SK-N-SH (cell line): Measurements from ENCODE around the gene CELSR2. TPM values are rescaled to one million over a fixed set of nuclear protein-coding genes. Genes with fewer than 3 reads are reported as not detected.

Experiments used
- CTCF ChIA-PET: fragments of 300-600, 350-600 bp; formaldehyde crosslinking; extraction: SDS; loops from one replicate; lab custom pipeline; 2021; lab: Yijun Ruan, JAX
- POLR2A ChIA-PET: fragments of 350-600 bp; sonication (Branson Sonifier 250); formaldehyde crosslinking; extraction: SDS; loops from one replicate; lab custom pipeline; 2020; ENCODE audit warnings: antibody characterized with exemption, inconsistent platforms; lab: Yijun Ruan, JAX
- DNase-seq: peaks from one replicate; pipeline ENCODE4 v3.0.0; 2012
- H2AFZ ChIP-seq: fragments of 200-600 bp; sonication (generic); 2 replicates; pipeline ENCODE4 v1.8.1; 2016; ENCODE audit warnings: antibody characterized with exemption, mild to moderate bottlenecking, low read depth
- H3F3A ChIP-seq: fragments of 200-600 bp; sonication (generic); replicated peaks from 2 replicates; pipeline ENCODE3; 2016; ENCODE audit warnings: antibody characterized with exemption, mild to moderate bottlenecking; ENCODE audit not compliant: insufficient read depth
- H3K27ac ChIP-seq, 2 experiments: fragments of 200-500 bp in 1 of 2; fragments of 200-600 bp in 1 of 2; sonication (Bioruptor generic) in 1 of 2; sonication (generic), shearing (Covaris generic) in 1 of 2; 2 replicates each; pipeline versions ENCODE4 v1.5.1 to v1.6.1; 2014 to 2016; ENCODE audit warnings: low read depth in 2 of 2, inconsistent platforms in 1 of 2, low read length in 1 of 2, mild to moderate bottlenecking in 1 of 2, mixed read lengths in 1 of 2
- H3K27me3 ChIP-seq: fragments of 200-600 bp; sonication (generic), shearing (Covaris generic); 2 replicates; pipeline ENCODE4 v1.6.1; 2016; ENCODE audit warnings: mixed run types; ENCODE audit not compliant: insufficient read depth
- H3K36me3 ChIP-seq, 2 experiments: fragments of 200-500 bp in 1 of 2; fragments of 200-600 bp in 1 of 2; sonication (Bioruptor generic) in 1 of 2; sonication (generic) in 1 of 2; replicated peaks in 1 of 2; 2 replicates each; pipeline versions ENCODE3 to v1.5.1; 2014 to 2016; ENCODE audit warnings: low read length in 1 of 2, mild to moderate bottlenecking in 1 of 2; ENCODE audit not compliant: insufficient read depth in 2 of 2, control insufficient read depth in 1 of 2
- H3K4me1 ChIP-seq, 2 experiments: fragments of 200-500 bp in 1 of 2; fragments of 200-600 bp in 1 of 2; sonication (Bioruptor generic) in 1 of 2; sonication (generic), shearing (Covaris generic) in 1 of 2; 2 replicates each; pipeline versions ENCODE4 v1.5.1 to v1.6.1; 2014 to 2016; ENCODE audit warnings: low read depth in 1 of 2, low read length in 1 of 2, mixed run types in 1 of 2; ENCODE audit not compliant: insufficient read depth in 2 of 2, control insufficient read depth in 1 of 2
- H3K4me2 ChIP-seq: fragments of 200-600 bp; sonication (generic), shearing (Covaris generic); 2 replicates; pipeline ENCODE4 v1.6.1; 2017; ENCODE audit warnings: mixed run types
- H3K4me3 ChIP-seq, 2 experiments: fragments of 200-500 bp in 1 of 2; fragments of 200-600 bp in 1 of 2; sonication (Bioruptor generic) in 1 of 2; sonication (generic), shearing (Covaris generic) in 1 of 2; 2 replicates each; pipeline versions ENCODE4 v1.5.1 to v1.8.1; 2014 to 2016; ENCODE audit warnings: low read depth in 2 of 2, inconsistent platforms in 1 of 2, low read length in 1 of 2, mild to moderate bottlenecking in 1 of 2, mixed read lengths in 1 of 2, moderate library complexity in 1 of 2
- H3K79me2 ChIP-seq: fragments of 200-600 bp; sonication (generic); 2 replicates; pipeline ENCODE4 v1.8.1; 2017; ENCODE audit warnings: mild to moderate bottlenecking; ENCODE audit not compliant: insufficient read depth
- H3K9ac ChIP-seq: fragments of 200-600 bp; sonication (generic); 2 replicates; pipeline ENCODE4 v1.6.1; 2017; ENCODE audit warnings: mixed run types
- H3K9me2 ChIP-seq: fragments of 200-600 bp; sonication (generic); 2 replicates; pipeline ENCODE4 v1.6.1; 2017; ENCODE audit warnings: mixed run types
- H3K9me3 ChIP-seq: fragments of 200-600 bp; sonication (generic); 2 replicates; pipeline ENCODE4 v1.6.1; 2017; ENCODE audit warnings: mixed run types, mild to moderate bottlenecking, moderate library complexity
- H4K20me1 ChIP-seq: fragments of 200-600 bp; sonication (generic); 2 replicates; pipeline ENCODE4 v1.6.1; 2017; ENCODE audit warnings: mild to moderate bottlenecking, mixed run types; ENCODE audit not compliant: insufficient read depth
- EZH2phosphoT487 ChIP-seq: fragments of 200-600 bp; sonication (generic); IDR thresholded peaks from 2 replicates; pipeline ENCODE4 v1.6.1; 2017; ENCODE audit warnings: low read depth, mixed run types, mild to moderate bottlenecking, antibody characterized with exemption, moderate library complexity, borderline replicate concordance
- GATA2 ChIP-seq: sonication (generic); formaldehyde crosslinking; IDR thresholded peaks from 2 replicates; pipeline ENCODE4 v1.5.0; 2020; ENCODE audit warnings: mild to moderate bottlenecking, missing genetic modification reagents
- IRF3 ChIP-seq: fragments of 150-350 bp; IDR thresholded peaks from 2 replicates; pipeline ENCODE4 v1.6.1; 2016; ENCODE audit warnings: mild to moderate bottlenecking, low read depth, low read length
- MEF2A ChIP-seq: IDR thresholded peaks from 2 replicates; pipeline ENCODE4 v1.4.0; 2012; ENCODE audit warnings: low read depth, borderline replicate concordance
- MXI1 ChIP-seq: IDR thresholded peaks from 2 replicates; pipeline ENCODE4 v1.6.1; 2012; ENCODE audit warnings: mild to moderate bottlenecking, low read depth, low read length, improper control_type of control experiment
- NRF1 ChIP-seq: IDR thresholded peaks from 2 replicates; pipeline ENCODE4 v1.6.1; 2012; ENCODE audit warnings: low read depth, mild to moderate bottlenecking, low read length
- RCOR1 ChIP-seq: fragments of 150-350 bp; IDR thresholded peaks from 2 replicates; pipeline ENCODE4 v1.6.1; 2017; ENCODE audit warnings: antibody characterized with exemption, low read length
- RXRA ChIP-seq: IDR thresholded peaks from 2 replicates; pipeline ENCODE4 v1.4.0; 2012; ENCODE audit warnings: low read depth, mild to moderate bottlenecking, borderline replicate concordance
- TEAD4 ChIP-seq: IDR thresholded peaks from 2 replicates; pipeline ENCODE4 v1.4.0; 2012; ENCODE audit warnings: mild to moderate bottlenecking, borderline replicate concordance; ENCODE audit not compliant: insufficient read depth
- ZBTB33 ChIP-seq: IDR thresholded peaks from 2 replicates; pipeline ENCODE4 v1.4.0; 2012; ENCODE audit warnings: low read depth, borderline replicate concordance
- WGBS: methylation state at CpG from one replicate; pipeline ENCODE4 v1.1.6; 2017; ENCODE audit warnings: low lambda C conversion rate; 5-methylcytosine and 5-hydroxymethylcytosine counted together
- polyA plus RNA-seq, 3 experiments: library from polyadenylated mRNA; depleted of rRNA; stranded (reverse); fragments of >200 nt; gene quantifications; 2 replicates each; pipeline ENCODE4 v1.2.3, GENCODE V29; 2012
- TF ChIP-seq, protein P1 (sequence below): IDR thresholded peaks from 2 replicates; pipeline ENCODE4 v1.6.1; 2012; ENCODE audit warnings: mild to moderate bottlenecking, low read depth, low read length, moderate library complexity
- TF ChIP-seq, protein P2 (sequence below): fragments of 150-350 bp; IDR thresholded peaks from 2 replicates; pipeline ENCODE4 v1.6.1; 2017; ENCODE audit warnings: antibody characterized with exemption, low read length, low read depth, borderline replicate concordance
- TF ChIP-seq, protein P3 (sequence below): IDR thresholded peaks from 2 replicates; pipeline ENCODE4; 2012

CELSR2 gene
- polyA plus RNA-seq, 1 of the 3 experiments (the other 2 are of a cell fraction), result 3.5 TPM

DNA sequence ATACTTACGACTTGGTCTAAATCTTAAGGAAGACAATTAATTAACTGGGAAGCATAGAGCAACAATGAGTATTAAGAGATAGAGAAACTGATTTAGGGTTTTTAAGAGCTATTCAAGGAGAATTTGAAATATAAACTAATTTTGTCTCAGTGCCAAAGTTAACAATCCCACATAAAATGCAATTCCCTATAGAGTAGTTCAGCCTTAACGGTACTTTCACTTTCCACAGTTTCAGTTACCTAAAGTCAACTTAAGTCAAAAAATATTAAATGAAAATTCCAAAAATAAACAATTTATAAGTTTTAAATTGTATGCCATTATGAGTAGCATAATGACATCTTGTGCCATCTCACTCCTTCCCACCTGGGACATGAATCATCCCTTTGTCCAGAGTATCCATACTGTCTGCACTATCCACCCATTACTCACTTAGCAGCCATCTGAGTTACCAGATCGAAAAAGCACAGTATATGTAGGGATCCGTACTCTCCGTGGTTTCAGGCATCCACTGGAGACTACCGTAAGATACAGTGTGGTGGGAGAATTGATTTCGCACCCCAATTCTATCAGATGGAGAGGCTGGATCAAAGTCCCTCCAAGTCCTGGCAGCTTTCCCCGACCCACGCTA lies 40.4 kb upstream of the CELSR2 start:
- DNase-seq, result no peak
- no peaks in the 10 kb centered on the region for H4K20me1 ChIP-seq
- peak overlapping the region; percentile 14; the same call in 1 of the 2 replicates for H3K4me2 ChIP-seq
- ChIA-PET CTCF (no interaction called here), POLR2A (no interaction called here)
- peaks cover 2% of the 10 kb centered on the region for H3F3A ChIP-seq
- no peak overlapping the region for H2AFZ ChIP-seq
- peaks cover 4 to 5% of the 10 kb centered on the region in 2 experiments; a peak in 2 of 4 replicates for H3K4me1 ChIP-seq
- no peaks in the 10 kb centered on the region for H3K27me3 ChIP-seq
- 79% methylated on average over 9 of the region's 9 CpGs for WGBS
- H3K79me2 ChIP-seq, result peaks cover 1% of the 10 kb centered on the region; the same call in 1 of the 2 replicates
- H3K9ac ChIP-seq, result no peak overlapping the region
- no peak overlapping the region for H3K27ac ChIP-seq
- no peaks in the 10 kb centered on the region for H3K9me2 ChIP-seq
- H3K4me3 ChIP-seq, result no peak overlapping the region
- no peaks in the 10 kb centered on the region for H3K36me3 ChIP-seq
- no peaks in the 10 kb centered on the region for H3K9me3 ChIP-seq
- TF ChIP-seq GATA2 (CRISPR knock-in tag) (no peak), IRF3 (no peak), MEF2A (no peak), TEAD4 (no peak), EZH2phosphoT487 (no peak), RXRA (no peak), MXI1 (no peak), RCOR1 (no peak), ZBTB33 (no peak), NRF1 (no peak)
- TF ChIP-seq, protein P1, sequence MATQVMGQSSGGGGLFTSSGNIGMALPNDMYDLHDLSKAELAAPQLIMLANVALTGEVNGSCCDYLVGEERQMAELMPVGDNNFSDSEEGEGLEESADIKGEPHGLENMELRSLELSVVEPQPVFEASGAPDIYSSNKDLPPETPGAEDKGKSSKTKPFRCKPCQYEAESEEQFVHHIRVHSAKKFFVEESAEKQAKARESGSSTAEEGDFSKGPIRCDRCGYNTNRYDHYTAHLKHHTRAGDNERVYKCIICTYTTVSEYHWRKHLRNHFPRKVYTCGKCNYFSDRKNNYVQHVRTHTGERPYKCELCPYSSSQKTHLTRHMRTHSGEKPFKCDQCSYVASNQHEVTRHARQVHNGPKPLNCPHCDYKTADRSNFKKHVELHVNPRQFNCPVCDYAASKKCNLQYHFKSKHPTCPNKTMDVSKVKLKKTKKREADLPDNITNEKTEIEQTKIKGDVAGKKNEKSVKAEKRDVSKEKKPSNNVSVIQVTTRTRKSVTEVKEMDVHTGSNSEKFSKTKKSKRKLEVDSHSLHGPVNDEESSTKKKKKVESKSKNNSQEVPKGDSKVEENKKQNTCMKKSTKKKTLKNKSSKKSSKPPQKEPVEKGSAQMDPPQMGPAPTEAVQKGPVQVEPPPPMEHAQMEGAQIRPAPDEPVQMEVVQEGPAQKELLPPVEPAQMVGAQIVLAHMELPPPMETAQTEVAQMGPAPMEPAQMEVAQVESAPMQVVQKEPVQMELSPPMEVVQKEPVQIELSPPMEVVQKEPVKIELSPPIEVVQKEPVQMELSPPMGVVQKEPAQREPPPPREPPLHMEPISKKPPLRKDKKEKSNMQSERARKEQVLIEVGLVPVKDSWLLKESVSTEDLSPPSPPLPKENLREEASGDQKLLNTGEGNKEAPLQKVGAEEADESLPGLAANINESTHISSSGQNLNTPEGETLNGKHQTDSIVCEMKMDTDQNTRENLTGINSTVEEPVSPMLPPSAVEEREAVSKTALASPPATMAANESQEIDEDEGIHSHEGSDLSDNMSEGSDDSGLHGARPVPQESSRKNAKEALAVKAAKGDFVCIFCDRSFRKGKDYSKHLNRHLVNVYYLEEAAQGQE, result no peak
- TF ChIP-seq, protein P2, sequence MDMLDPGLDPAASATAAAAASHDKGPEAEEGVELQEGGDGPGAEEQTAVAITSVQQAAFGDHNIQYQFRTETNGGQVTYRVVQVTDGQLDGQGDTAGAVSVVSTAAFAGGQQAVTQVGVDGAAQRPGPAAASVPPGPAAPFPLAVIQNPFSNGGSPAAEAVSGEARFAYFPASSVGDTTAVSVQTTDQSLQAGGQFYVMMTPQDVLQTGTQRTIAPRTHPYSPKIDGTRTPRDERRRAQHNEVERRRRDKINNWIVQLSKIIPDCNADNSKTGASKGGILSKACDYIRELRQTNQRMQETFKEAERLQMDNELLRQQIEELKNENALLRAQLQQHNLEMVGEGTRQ, result no peak
- TF ChIP-seq, protein P3, sequence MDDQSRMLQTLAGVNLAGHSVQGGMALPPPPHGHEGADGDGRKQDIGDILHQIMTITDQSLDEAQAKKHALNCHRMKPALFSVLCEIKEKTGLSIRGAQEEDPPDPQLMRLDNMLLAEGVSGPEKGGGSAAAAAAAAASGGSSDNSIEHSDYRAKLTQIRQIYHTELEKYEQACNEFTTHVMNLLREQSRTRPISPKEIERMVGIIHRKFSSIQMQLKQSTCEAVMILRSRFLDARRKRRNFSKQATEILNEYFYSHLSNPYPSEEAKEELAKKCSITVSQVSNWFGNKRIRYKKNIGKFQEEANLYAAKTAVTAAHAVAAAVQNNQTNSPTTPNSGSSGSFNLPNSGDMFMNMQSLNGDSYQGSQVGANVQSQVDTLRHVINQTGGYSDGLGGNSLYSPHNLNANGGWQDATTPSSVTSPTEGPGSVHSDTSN, result no peak
